GM12891 (cell line): ENCODE results near the gene TNFRSF4.

Experiments used
- POLR2A ChIP-seq: IDR thresholded peaks from 2 replicates; pipeline ENCODE4 v1.6.1; 2011; ENCODE audit warnings: low read depth, low read length, control low read depth
- TAF1 ChIP-seq: IDR thresholded peaks from 2 replicates; pipeline ENCODE4 v1.6.1; 2011; ENCODE audit warnings: low read depth, low read length, control low read depth

GRCh38 chr1:1183221-1183747 is 30.7 kb downstream of the TNFRSF4 start:
- TF ChIP-seq POLR2A (no peak), TAF1 (no peak)
